Upper lobe of right lung (tissue), 1 donor: Measurements from ENCODE around the gene CCER1. TPM values are rescaled to one million over a fixed set of nuclear protein-coding genes. Genes with fewer than 3 reads are reported as not detected.
"Not testable (repeated sequence)": the region's sequence is repeated elsewhere in the genome, so short reads cannot be mapped to it uniquely, and the experiment has no call there.

Source experiments
- ATAC-seq: fragments of 200-7000 bp; cut with Tn5 transposase; one replicate; pipeline ENCODE4 v1.9.1; 2020; ENCODE audit warnings: mild to moderate bottlenecking, moderate library complexity
- DNase-seq: peaks from one replicate; pipeline ENCODE4 v3.0.0-alpha.2; 2020
- H3K27ac ChIP-seq: fragments of 200-600 bp; one replicate; pipeline ENCODE4 v1.8.0; 2022
- H3K27me3 ChIP-seq: fragments of 200-600 bp; one replicate; pipeline ENCODE4 v1.8.0; 2022; ENCODE audit warnings: mild to moderate bottlenecking
- H3K36me3 ChIP-seq: fragments of 200-600 bp; one replicate; pipeline ENCODE4 v1.8.0; 2022
- H3K4me1 ChIP-seq: fragments of 200-600 bp; one replicate; pipeline ENCODE4 v1.8.0; 2022
- H3K4me3 ChIP-seq: fragments of 200-600 bp; one replicate; pipeline ENCODE4 v1.8.0; 2022; ENCODE audit warnings: mild to moderate bottlenecking
- H3K9me3 ChIP-seq: fragments of 200-600 bp; one replicate; pipeline ENCODE4 v1.8.0; 2022
- intact Hi-C: fragments of 100-400 bp; cut with DNase I; formaldehyde crosslinking; loops from one replicate; pipeline ENCODE4 v1.11.0; 2022
- total RNA-seq: library from RNA; stranded (reverse); fragmentation: NEBNext Ultra II Directional; extraction: Animal tissue kit (Norgen Biotek cat#: 25700); gene quantifications from one replicate; pipeline ENCODE4 v1.2.1, GENCODE V29; 2021
- TF ChIP-seq, protein P1 (sequence below): fragments of 200-600 bp; IDR thresholded peaks from one replicate; pipeline ENCODE4 v1.8.0; 2022; ENCODE audit warnings: antibody characterized with exemption
- donor health status: DM: no; HTN: yes; CAD: no; lungs with severe emphysema.

CCER1 gene
- total RNA-seq, 1 donor from 2014 or later, result not detected

DNA sequence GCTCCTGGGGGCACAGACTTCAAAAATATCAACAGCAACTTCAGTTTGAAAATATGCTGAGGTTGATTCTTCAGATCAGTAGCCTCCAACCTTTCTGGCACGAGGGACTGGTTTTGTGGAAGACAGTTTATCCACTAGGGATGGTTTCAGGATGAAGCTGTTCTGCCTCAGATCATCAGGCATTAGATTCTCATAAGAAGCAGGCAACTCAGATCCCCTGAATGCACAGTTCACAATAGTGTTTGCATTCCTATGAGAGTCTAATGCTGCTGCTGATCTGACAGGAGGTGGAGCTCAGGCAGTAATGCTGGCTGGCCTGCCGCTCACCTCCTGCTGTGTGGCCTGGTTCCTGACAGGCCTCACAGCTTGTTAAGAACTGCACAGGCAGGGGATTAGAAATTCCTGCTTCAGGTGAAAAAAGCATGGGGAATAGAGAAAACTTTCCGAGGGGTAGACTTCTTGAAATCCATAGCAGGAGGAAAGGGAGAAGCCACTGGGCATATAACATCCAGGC, 37.0 kb upstream of the CCER1 start:
- intact Hi-C loops, result no loop called here
- Histone ChIP-seq H3K9me3 (no peaks in the 10 kb centered on the region), H3K4me1 (no peaks in the 10 kb centered on the region), H3K27me3 (no peaks in the 10 kb centered on the region), H3K27ac (no peak overlapping the region), H3K36me3 (no peaks in the 10 kb centered on the region), H3K4me3 (no peak overlapping the region)
- DNase-seq (no peak), ATAC-seq (no peak)
- TF ChIP-seq, protein P1, sequence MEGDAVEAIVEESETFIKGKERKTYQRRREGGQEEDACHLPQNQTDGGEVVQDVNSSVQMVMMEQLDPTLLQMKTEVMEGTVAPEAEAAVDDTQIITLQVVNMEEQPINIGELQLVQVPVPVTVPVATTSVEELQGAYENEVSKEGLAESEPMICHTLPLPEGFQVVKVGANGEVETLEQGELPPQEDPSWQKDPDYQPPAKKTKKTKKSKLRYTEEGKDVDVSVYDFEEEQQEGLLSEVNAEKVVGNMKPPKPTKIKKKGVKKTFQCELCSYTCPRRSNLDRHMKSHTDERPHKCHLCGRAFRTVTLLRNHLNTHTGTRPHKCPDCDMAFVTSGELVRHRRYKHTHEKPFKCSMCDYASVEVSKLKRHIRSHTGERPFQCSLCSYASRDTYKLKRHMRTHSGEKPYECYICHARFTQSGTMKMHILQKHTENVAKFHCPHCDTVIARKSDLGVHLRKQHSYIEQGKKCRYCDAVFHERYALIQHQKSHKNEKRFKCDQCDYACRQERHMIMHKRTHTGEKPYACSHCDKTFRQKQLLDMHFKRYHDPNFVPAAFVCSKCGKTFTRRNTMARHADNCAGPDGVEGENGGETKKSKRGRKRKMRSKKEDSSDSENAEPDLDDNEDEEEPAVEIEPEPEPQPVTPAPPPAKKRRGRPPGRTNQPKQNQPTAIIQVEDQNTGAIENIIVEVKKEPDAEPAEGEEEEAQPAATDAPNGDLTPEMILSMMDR, result no peak

DNA sequence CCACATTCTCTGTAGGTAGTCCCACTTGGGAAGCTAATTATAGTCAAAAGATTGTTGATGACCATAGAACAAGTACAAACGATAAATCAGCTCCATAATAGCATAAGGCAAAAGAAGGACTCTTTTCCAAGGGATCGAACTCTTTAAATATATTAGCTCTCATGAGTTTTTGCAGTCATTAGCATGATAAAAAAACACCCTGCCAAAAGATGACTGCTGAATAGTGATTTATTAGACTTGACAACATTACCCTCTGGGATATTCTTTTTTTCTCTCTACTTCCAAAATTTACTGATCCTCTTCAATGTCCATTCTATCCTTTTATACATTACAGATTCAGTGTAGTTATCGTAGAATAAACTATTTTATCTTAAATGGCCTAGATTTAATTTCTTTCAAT, 35.6 kb upstream of the CCER1 start:
- H3K4me1 ChIP-seq, result no peaks in the 10 kb centered on the region
- no peaks in the 10 kb centered on the region for H3K9me3 ChIP-seq
- H3K27me3 ChIP-seq, result no peaks in the 10 kb centered on the region
- intact Hi-C loops, result no loop called here
- H3K4me3 ChIP-seq, result no peak overlapping the region
- DNase-seq, result no peak
- ATAC-seq, result no peak
- H3K27ac ChIP-seq, result no peak overlapping the region
- no peaks in the 10 kb centered on the region for H3K36me3 ChIP-seq
- TF ChIP-seq, protein P1, result no peak

DNA sequence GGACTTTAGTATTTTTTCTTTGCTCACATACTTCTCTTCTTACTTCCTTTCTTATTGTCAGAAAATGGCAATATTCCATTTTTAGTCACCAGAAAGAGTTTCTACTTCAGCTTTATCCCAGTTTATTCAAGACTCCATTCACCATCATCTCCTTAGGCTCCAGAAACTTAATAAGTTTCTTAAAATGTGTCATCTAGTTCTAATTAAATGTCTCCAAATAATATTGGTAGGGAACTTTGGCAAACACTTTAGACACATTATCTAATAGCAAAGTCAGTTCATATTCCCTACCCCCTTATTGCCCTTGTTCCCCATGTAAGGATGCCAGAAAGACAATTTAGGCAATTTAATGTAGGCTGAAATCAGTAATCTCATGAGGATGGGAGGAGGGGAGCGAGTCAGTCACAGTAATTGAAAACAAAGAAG, 34.7 kb upstream of the CCER1 start:
- DNase-seq, result no peak
- ATAC-seq, result no peak
- intact Hi-C loops, result no loop called here
- TF ChIP-seq, protein P1, result no peak
- Histone ChIP-seq H3K4me3 (no peak overlapping the region), H3K27ac (no peak overlapping the region), H3K36me3 (no peaks in the 10 kb centered on the region), H3K9me3 (no peaks in the 10 kb centered on the region), H3K27me3 (no peaks in the 10 kb centered on the region), H3K4me1 (no peaks in the 10 kb centered on the region)

DNA sequence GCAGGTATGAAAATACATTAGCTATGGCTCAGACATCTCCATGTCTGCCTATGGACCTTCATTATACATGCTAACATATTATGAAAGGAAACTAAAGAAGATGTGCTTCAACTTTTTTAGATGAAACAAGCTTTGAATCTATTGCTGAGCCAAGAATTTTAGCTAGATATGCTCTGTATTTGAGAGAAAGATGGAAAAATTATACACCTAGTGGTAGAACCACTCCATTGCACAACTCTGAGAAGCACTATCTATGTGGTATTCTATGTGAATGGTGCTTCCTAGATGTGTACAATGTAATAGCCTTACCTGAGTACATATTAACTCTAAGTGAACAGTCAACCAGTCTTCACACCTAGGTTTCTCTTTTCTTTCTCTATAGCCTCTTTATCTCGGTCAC, 32.5 kb upstream of the CCER1 start:
- intact Hi-C loops, result no loop called here
- no peaks in the 10 kb centered on the region for H3K9me3 ChIP-seq
- DNase-seq (no peak), ATAC-seq (no peak)
- no peaks in the 10 kb centered on the region for H3K36me3 ChIP-seq
- no peaks in the 10 kb centered on the region for H3K27me3 ChIP-seq
- H3K27ac ChIP-seq, result no peak overlapping the region
- no peaks in the 10 kb centered on the region for H3K4me1 ChIP-seq
- TF ChIP-seq, protein P1, result peak; percentile 9
- H3K4me3 ChIP-seq, result no peak overlapping the region

DNA sequence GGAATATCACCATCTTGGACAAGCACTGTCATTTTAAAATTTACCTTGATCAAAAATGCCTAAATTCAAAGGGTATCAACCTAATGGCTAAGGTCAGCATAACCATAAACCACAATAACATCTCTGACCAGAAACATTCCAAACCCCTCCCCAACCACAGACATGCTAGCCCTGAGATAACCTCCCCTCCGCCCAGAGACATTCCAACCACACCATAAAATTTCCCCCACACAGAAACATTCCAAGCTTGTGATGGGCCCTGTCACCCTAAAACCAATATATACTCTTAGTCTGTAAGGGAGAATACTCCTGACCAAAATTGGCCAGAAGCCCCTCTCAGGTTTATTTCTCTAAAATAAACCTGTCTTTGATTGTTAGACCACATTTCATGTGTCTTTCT, 32.1 kb upstream of the CCER1 start:
- Histone ChIP-seq H3K27ac (no peak overlapping the region), H3K4me1 (no peaks in the 10 kb centered on the region), H3K9me3 (no peaks in the 10 kb centered on the region), H3K4me3 (no peak overlapping the region), H3K36me3 (no peaks in the 10 kb centered on the region), H3K27me3 (no peaks in the 10 kb centered on the region)
- intact Hi-C loops, result no loop called here
- DNase-seq (no peak), ATAC-seq (no peak)
- TF ChIP-seq, protein P1, result no peak

DNA sequence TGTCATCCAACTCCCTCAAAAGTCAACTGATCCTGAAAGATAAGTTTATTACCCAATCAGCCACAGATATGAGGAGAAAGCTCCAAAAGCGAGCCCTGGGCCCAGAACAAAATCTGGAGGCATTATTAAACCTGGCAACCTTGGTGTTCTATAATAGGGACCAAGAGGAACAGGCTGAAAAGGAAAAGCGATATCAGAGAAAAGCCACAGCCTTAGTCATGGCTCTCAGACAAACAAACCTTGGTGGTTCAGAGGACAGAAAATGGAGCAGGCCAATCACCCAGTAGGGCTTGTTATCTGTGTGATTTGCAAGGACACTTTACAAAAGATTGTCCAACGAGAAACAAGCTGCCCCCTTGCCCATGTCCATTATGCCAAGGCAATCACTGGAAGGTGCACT, 30.4 kb upstream of the CCER1 start:
- DNase-seq, H3K36me3 ChIP-seq, H3K4me3 ChIP-seq, H3K9me3 ChIP-seq, intact Hi-C loops, H3K27ac ChIP-seq, H3K4me1 ChIP-seq, H3K27me3 ChIP-seq, ATAC-seq: not testable (repeated sequence)
